PC-3 (cell line): Measurements from ENCODE around the gene RCAN2. TPM values are rescaled to one million over a fixed set of nuclear protein-coding genes. Genes with fewer than 3 reads are reported as not detected.

Experiments
- ATAC-seq: fragments of 200-7000 bp; cut with Tn5 transposase; 2 replicates; pipeline ENCODE4 v1.9.1; 2020; ENCODE audit warnings: mild to moderate bottlenecking, moderate library complexity
- BruUV-seq: library from RNA; stranded (reverse); fragments of 400-500 nt; replicated peaks from 2 replicates; lab custom pipeline; 2021; lab: Mats Ljungman, UMichigan
- CTCF ChIA-PET: fragments of 300-600 bp; sonication (Branson Sonifier 250); formaldehyde crosslinking; loops from one replicate; lab custom pipeline; 2022; ENCODE audit warnings: antibody characterized with exemption; lab: Charles Lee
- POLR2A ChIA-PET: fragments of 300-600 bp; sonication (Branson Sonifier 250); formaldehyde crosslinking; loops from one replicate; lab custom pipeline; 2022; ENCODE audit warnings: antibody characterized with exemption; ENCODE audit not compliant: unreplicated experiment; lab: Charles Lee
- DNase-seq: peaks from one replicate; pipeline ENCODE4 v3.0.0-alpha.2; 2015
- H2AFZ ChIP-seq: fragments of 300-600 bp; sonication (generic); 2 replicates; pipeline ENCODE4 v1.6.0; 2016; ENCODE audit warnings: antibody characterized with exemption, low read length
- H3F3A ChIP-seq: fragments of 300-600 bp; sonication (generic); one replicate; pipeline ENCODE4 v1.6.0; 2017; ENCODE audit warnings: antibody characterized with exemption, low read length, control low read depth, mild to moderate bottlenecking; ENCODE audit not compliant: unreplicated experiment
- H3K27ac ChIP-seq: fragments of 300-600 bp; sonication (generic); 2 replicates; pipeline ENCODE4 v1.5.1; 2016; ENCODE audit warnings: mild to moderate bottlenecking, low read length
- H3K27me3 ChIP-seq: fragments of 300-600 bp; sonication (generic); 2 replicates; pipeline ENCODE4 v1.6.1; 2016; ENCODE audit warnings: low read length, mixed read lengths
- H3K36me3 ChIP-seq: fragments of 300-600 bp; sonication (generic); 2 replicates; pipeline ENCODE4 v1.6.1; 2016; ENCODE audit warnings: low read depth, mixed run types, low read length, mixed read lengths
- H3K4me1 ChIP-seq: fragments of 300-600 bp; sonication (generic); 2 replicates; pipeline ENCODE4 v1.5.1; 2016; ENCODE audit warnings: low read length; ENCODE audit not compliant: insufficient read depth
- H3K4me2 ChIP-seq: fragments of 300-600 bp; sonication (generic); 2 replicates; pipeline ENCODE4 v1.6.0; 2016; ENCODE audit warnings: low read length
- H3K4me3 ChIP-seq: fragments of 300-600 bp; sonication (generic); 2 replicates; pipeline ENCODE4 v1.5.1; 2016; ENCODE audit warnings: mild to moderate bottlenecking, low read length, mixed read lengths
- H3K79me2 ChIP-seq: fragments of 300-600 bp; sonication (generic); 2 replicates; pipeline ENCODE4 v1.6.1; 2017; ENCODE audit warnings: low read length, mixed read lengths
- H3K9ac ChIP-seq: fragments of 300-600 bp; sonication (generic); 2 replicates; pipeline ENCODE4 v1.6.0; 2016; ENCODE audit warnings: mild to moderate bottlenecking, low read length
- H3K9me2 ChIP-seq: fragments of 300-600 bp; sonication (generic); replicated peaks from 2 replicates; pipeline ENCODE4 v1.6.1; 2016; ENCODE audit warnings: mixed run types, low read length, mixed read lengths
- H3K9me3 ChIP-seq: fragments of 300-600 bp; sonication (generic); 2 replicates; pipeline ENCODE4 v1.6.1; 2016; ENCODE audit warnings: low read length, mixed read lengths
- H4K20me1 ChIP-seq: fragments of 300-600 bp; sonication (generic); 2 replicates; pipeline ENCODE4 v1.6.1; 2016; ENCODE audit warnings: low read length, mixed read lengths
- CTCF ChIP-seq: fragments of 300-600 bp; sonication (generic); conservative IDR thresholded peaks from 2 replicates; pipeline ENCODE4 v1.5.1; 2017; ENCODE audit warnings: antibody characterized with exemption, low read depth, mild to moderate bottlenecking, low read length
- EZH2 ChIP-seq: fragments of 300-600 bp; sonication (generic); IDR thresholded peaks from one replicate; pipeline ENCODE4 v1.6.1; 2017; ENCODE audit warnings: antibody characterized with exemption, mild to moderate bottlenecking, low read length; ENCODE audit not compliant: unreplicated experiment
- EZH2phosphoT487 ChIP-seq: fragments of 300-600 bp; sonication (generic); IDR thresholded peaks from 2 replicates; pipeline ENCODE4 v1.6.1; 2018; ENCODE audit warnings: mild to moderate bottlenecking, antibody characterized with exemption, low read length, borderline replicate concordance
- intact Hi-C: fragments of 100-400 bp; cut with micrococcal nuclease; formaldehyde crosslinking; loops from 2 replicates; pipeline ENCODE4 v1.9.0; 2023
- total RNA-seq: library from RNA; depleted of rRNA; stranded (reverse); fragments of >200 nt; gene quantifications from 2 replicates; pipeline ENCODE4 v1.2.3, GENCODE V29; 2014

The RCAN2 gene
- total RNA-seq, 1 experiment from 2014 or later, result not detected

- Histone ChIP-seq H3K9me2 (no peaks in the 10 kb centered on the region), H3K9me3 (no peaks in the 10 kb centered on the region), H3K27ac (no peak overlapping the region), H3K4me2 (no peak overlapping the region), H3K79me2 (no peaks in the 10 kb centered on the region), H3K4me1 (no peaks in the 10 kb centered on the region), H3K36me3 (no peaks in the 10 kb centered on the region), H4K20me1 (no peaks in the 10 kb centered on the region), H3K9ac (no peak overlapping the region), H3K4me3 (no peak overlapping the region), H2AFZ (no peak overlapping the region), H3F3A (no peaks in the 10 kb centered on the region), H3K27me3 (peaks cover 33% of the 10 kb centered on the region)
- no TSS peak for BruUV-seq
- peak; percentile 57 for DNase-seq
- CTCF ChIA-PET, result interaction anchor here (0.5 kb wide), 1 partner anchor 8 kb away, joined by 3 read pairs; no protein-coding TSS in a partner anchor
- POLR2A ChIA-PET, result interaction anchor here (0.6 kb wide), 1 partner anchor 35 kb away, joined by 5 read pairs; no protein-coding TSS in a partner anchor
- peak; percentile 81 for ATAC-seq
- intact Hi-C loops, result no loop called here
- TF ChIP-seq EZH2phosphoT487 (no peak), EZH2 (no peak)
Measured at GRCh38 chr6:46501136-46502089, 10.2 kb upstream of the RCAN2 start.

- H3K27ac ChIP-seq, result no peak overlapping the region
- BruUV-seq, result no TSS peak
- no peak for DNase-seq
- no peaks in the 10 kb centered on the region for H3K4me1 ChIP-seq
- no peaks in the 10 kb centered on the region for H3K36me3 ChIP-seq
- H3K79me2 ChIP-seq, result no peaks in the 10 kb centered on the region
- intact Hi-C loops, result no loop called here
- H3K4me2 ChIP-seq, result no peak overlapping the region
- H3K9me3 ChIP-seq, result no peaks in the 10 kb centered on the region
- ChIA-PET CTCF (no interaction called here), POLR2A (no interaction called here)
- peaks cover 32% of the 10 kb centered on the region for H3K27me3 ChIP-seq
- H2AFZ ChIP-seq, result no peak overlapping the region
- H4K20me1 ChIP-seq, result no peaks in the 10 kb centered on the region
- TF ChIP-seq EZH2phosphoT487 (no peak), EZH2 (no peak), CTCF (no peak)
- ATAC-seq, result no peak
- no peak overlapping the region for H3K9ac ChIP-seq
- H3K9me2 ChIP-seq, result no peaks in the 10 kb centered on the region
- H3F3A ChIP-seq, result no peaks in the 10 kb centered on the region
- no peak overlapping the region for H3K4me3 ChIP-seq
Measured at GRCh38 chr6:46500382-46500781, 9.1 kb upstream of the RCAN2 start.

GRCh38 chr6:46491628-46492547 lies 639 bp upstream of the RCAN2 start:
- no TSS peak for BruUV-seq
- POLR2A ChIA-PET, result no interaction called here
- DNase-seq, result peak; percentile 13
- H4K20me1 ChIP-seq, result no peaks in the 10 kb centered on the region
- no peaks in the 10 kb centered on the region for H3F3A ChIP-seq
- peak overlapping the region; percentile 66 for H3K4me3 ChIP-seq
- H3K9me2 ChIP-seq, result no peaks in the 10 kb centered on the region
- H3K27ac ChIP-seq, result no peak overlapping the region
- ATAC-seq, result peak; percentile 71
- no peaks in the 10 kb centered on the region for H3K36me3 ChIP-seq
- no peaks in the 10 kb centered on the region for H3K9me3 ChIP-seq
- H3K9ac ChIP-seq, result no peak overlapping the region
- peak overlapping the region; percentile 85 for H3K4me2 ChIP-seq
- peak; percentile 55 for TF ChIP-seq EZH2
- TF ChIP-seq CTCF, result peak; percentile 51; the same call in 1 of the 2 replicates
- TF ChIP-seq EZH2phosphoT487, result no peak
- H3K27me3 ChIP-seq, result peaks cover 86% of the 10 kb centered on the region
- peaks cover 12% of the 10 kb centered on the region; the same call in 1 of the 2 replicates for H3K4me1 ChIP-seq
- H3K79me2 ChIP-seq, result no peaks in the 10 kb centered on the region
- CTCF ChIA-PET, result no interaction called here
- intact Hi-C loops, result loop anchor here (5.0 kb wide), 1 partner anchor 135 kb away; no protein-coding TSS in a partner anchor
- H2AFZ ChIP-seq, result peak overlapping the region; percentile 72
